Prostate gland (tissue), 2 donors: Measurements from ENCODE around the gene SCYGR4.
"Not testable (repeated sequence)": the region's sequence is repeated elsewhere in the genome, so short reads cannot be mapped to it uniquely, and the experiment has no call there.

Source experiments
- CTCF ChIP-seq, 4 experiments: fragments of 200-600 bp in 2 of 4; fragments of 450-650 bp in 2 of 4; sonication (generic) in 2 of 4; IDR thresholded peaks; 1 replicate in 3 of 4; 2 replicates in 1 of 4; pipeline ENCODE4 v1.5.1; 2016 to 2019; ENCODE audit warnings: antibody characterized with exemption in 4 of 4, mild to moderate bottlenecking in 2 of 4, moderate library complexity in 2 of 4
- POLR2AphosphoS5 ChIP-seq: sonication (generic); formaldehyde crosslinking; IDR thresholded peaks from one replicate; pipeline ENCODE4 v1.6.1; 2017; ENCODE audit warnings: antibody characterized with exemption

- not testable (repeated sequence) for TF ChIP-seq POLR2AphosphoS5; CTCF (IDR thresholded peaks at IDR 0.05)
These were observed 49.4 kb downstream of the SCYGR4 start, which contains the start of gene SCYGR5 for GRCh38 chr2:227666631-227667170.
